ENCODE data around the gene CDT1. TPM values are rescaled to one million over a fixed set of nuclear protein-coding genes. Genes with fewer than 3 reads are reported as not detected.

The CDT1 gene
- total and polyA plus RNA-seq, 2 experiments from 2014 or later: 5.1 to 5.2 TPM

GRCh38 chr16:88772871-88773811, 30.4 kb upstream of the CDT1 start:
- Histone ChIP-seq H2AFZ (no peak overlapping the region), H3K79me2 (peaks cover 54% of the 10 kb centered on the region), H4K20me1 (ENCODE audit: insufficient read depth, poor library complexity, severe bottlenecking) (no peaks in the 10 kb centered on the region), H3K36me3 (replicated peaks; ENCODE audit: insufficient read depth, low read depth) (no peaks in the 10 kb centered on the region), H3K9me2 (replicated peaks; ENCODE audit: insufficient read depth) (no peaks in the 10 kb centered on the region), H3K27me3 (no peaks in the 10 kb centered on the region), H3K4me1 (ENCODE audit: insufficient read depth) (peaks cover 58% of the 10 kb centered on the region), H3K4me3 (no peak overlapping the region), H3K9me3 (ENCODE audit: low read depth) (no peaks in the 10 kb centered on the region), H3K27ac (peak overlapping the region; percentile 87), H3K4me2 (peak overlapping the region; percentile 65)
- 42% methylated on average over 20 of the region's 29 CpGs for WGBS (ENCODE audit: low lambda C conversion rate, missing lambda C conversion rate)
- no peak for TF ChIP-seq EZH2phosphoT487 (IDR thresholded peaks at IDR 0.05; ENCODE audit: low read depth, severe bottlenecking, unreplicated experiment)
- no peak for TF ChIP-seq EZH2 (IDR thresholded peaks at IDR 0.05; ENCODE audit: borderline replicate concordance)
- no peak for TF ChIP-seq CTCF (IDR thresholded peaks at IDR 0.05; ENCODE audit: poor library complexity)
- DNase-seq (ENCODE audit: low spot score): peak; percentile 83

- H3K9me3 ChIP-seq (ENCODE audit: low read depth): no peaks in the 10 kb centered on the region
- H3K79me2 ChIP-seq: peaks cover 54% of the 10 kb centered on the region
- no peaks in the 10 kb centered on the region for H3K36me3 ChIP-seq (replicated peaks; ENCODE audit: insufficient read depth, low read depth)
- peak; percentile 89 for DNase-seq (ENCODE audit: low spot score)
- H3K4me1 ChIP-seq (ENCODE audit: insufficient read depth): peaks cover 51% of the 10 kb centered on the region
- H4K20me1 ChIP-seq (ENCODE audit: insufficient read depth, poor library complexity, severe bottlenecking): no peaks in the 10 kb centered on the region
- TF ChIP-seq EZH2phosphoT487 (IDR thresholded peaks at IDR 0.05; ENCODE audit: low read depth, severe bottlenecking, unreplicated experiment): no peak
- no peak for TF ChIP-seq EZH2 (IDR thresholded peaks at IDR 0.05; ENCODE audit: borderline replicate concordance)
- TF ChIP-seq CTCF (IDR thresholded peaks at IDR 0.05; ENCODE audit: poor library complexity): no peak
- peak overlapping the region; percentile 87 for H3K27ac ChIP-seq
- H3K4me2 ChIP-seq: peak overlapping the region; percentile 65
- H2AFZ ChIP-seq: no peak overlapping the region
- no peaks in the 10 kb centered on the region for H3K27me3 ChIP-seq
- H3K4me3 ChIP-seq: no peak overlapping the region
- no peaks in the 10 kb centered on the region for H3K9me2 ChIP-seq (replicated peaks; ENCODE audit: insufficient read depth)
- WGBS (ENCODE audit: low lambda C conversion rate, missing lambda C conversion rate): 56% methylated on average over 12 of the region's 12 CpGs
These were observed 29.7 kb upstream of the CDT1 start for GRCh38 chr16:88773812-88774291.

- Histone ChIP-seq H3K36me3 (replicated peaks; ENCODE audit: insufficient read depth, low read depth) (no peaks in the 10 kb centered on the region), H3K9me3 (ENCODE audit: low read depth) (no peaks in the 10 kb centered on the region), H4K20me1 (ENCODE audit: insufficient read depth, poor library complexity, severe bottlenecking) (peaks cover 4% of the 10 kb centered on the region), H3K4me1 (ENCODE audit: insufficient read depth) (peaks cover 51% of the 10 kb centered on the region), H3K4me2 (peak overlapping the region; percentile 65), H3K27me3 (no peaks in the 10 kb centered on the region), H3K79me2 (peaks cover 57% of the 10 kb centered on the region), H2AFZ (no peak overlapping the region), H3K9me2 (replicated peaks; ENCODE audit: insufficient read depth) (no peaks in the 10 kb centered on the region), H3K4me3 (no peak overlapping the region), H3K27ac (peak overlapping the region; percentile 44)
- TF ChIP-seq EZH2 (IDR thresholded peaks at IDR 0.05; ENCODE audit: borderline replicate concordance) (no peak), EZH2phosphoT487 (IDR thresholded peaks at IDR 0.05; ENCODE audit: low read depth, severe bottlenecking, unreplicated experiment) (no peak), CTCF (IDR thresholded peaks at IDR 0.05; ENCODE audit: poor library complexity) (no peak)
- 95% methylated on average over 32 of the region's 32 CpGs for WGBS (ENCODE audit: low lambda C conversion rate, missing lambda C conversion rate)
- no peak for DNase-seq (ENCODE audit: low spot score)
These were observed 28.8 kb upstream of the CDT1 start for GRCh38 chr16:88774544-88775393.
